Measurements from ENCODE around the gene FGF11.
A peak's percentile ranks its signal among the peaks of the same experiment; 100 is the strongest.
"Not testable (repeated sequence)": the region's sequence is repeated elsewhere in the genome, so short reads cannot be mapped to it uniquely, and the experiment has no call there.

The FGF11 gene

GRCh38 chr17:7478276-7479212 lies 39.2 kb downstream of the FGF11 start:
- no peak for DNase-seq (ENCODE audit: low read depth, low spot score)

DNA sequence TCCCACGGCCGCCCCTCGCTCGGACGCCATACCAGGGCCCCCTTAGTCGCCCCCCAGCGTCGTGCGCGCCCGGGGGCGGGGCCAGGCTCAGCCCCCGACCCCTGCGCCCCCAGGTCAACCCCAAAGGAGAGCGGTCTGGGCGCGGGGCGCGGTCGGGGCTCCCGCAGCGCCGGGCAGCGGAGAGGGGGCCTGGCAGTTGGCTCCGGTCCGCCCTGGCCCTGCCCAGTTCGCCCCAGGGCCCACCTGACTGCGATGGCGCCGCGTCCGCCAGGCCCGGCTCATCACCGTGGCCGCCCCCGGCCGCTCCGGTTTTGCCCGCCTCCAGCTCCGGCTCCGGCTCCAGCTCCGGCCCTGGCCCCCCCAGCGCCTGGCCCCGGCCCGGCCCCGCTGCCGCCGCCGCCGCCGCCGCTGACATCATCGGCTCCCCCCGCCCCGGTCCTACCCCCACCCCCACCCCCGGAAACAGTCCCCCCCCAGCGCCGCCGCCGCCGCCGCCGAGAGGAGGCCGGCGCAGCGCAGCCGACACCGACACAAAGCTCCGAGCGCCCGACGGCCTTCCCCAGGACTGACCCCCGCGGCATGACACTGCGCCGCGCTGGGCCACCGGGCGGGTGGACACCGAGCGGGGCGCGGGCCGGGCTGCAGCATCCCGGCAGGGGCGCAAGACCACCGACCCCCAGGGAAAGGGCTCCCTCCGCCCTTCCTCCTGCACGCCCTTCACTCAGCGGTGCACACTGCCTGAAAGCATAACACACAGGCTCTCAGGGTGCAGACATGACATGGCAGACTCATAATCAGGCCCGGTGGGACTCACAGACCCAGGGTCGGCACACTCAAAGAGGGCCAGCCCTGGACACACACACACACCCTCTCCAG lies 40.1 kb downstream of the FGF11 start, which contains the start of gene ZBTB4:
TSS of gene ZBTB4 (minus strand) at position 419 of the 876 bp plus-strand sequence. CDS start 12,830 bp downstream, outside the sequence.
- DNase-seq (ENCODE audit: low read depth, low spot score) = no peak

- DNase-seq (ENCODE audit: low read depth, low spot score) = no peak
Observed at GRCh38 chr17:7480089-7480384, 40.7 kb downstream of the FGF11 start.

GRCh38 chr17:7481275-7481674 lies 42.0 kb downstream of the FGF11 start, which contains the start of gene SLC35G6:
TSS of gene SLC35G6 (plus strand) at chr17:7481446. CDS start at chr17:7481517, 71 bp downstream.
- not testable (repeated sequence) for DNase-seq (ENCODE audit: low read depth, low spot score)

DNA sequence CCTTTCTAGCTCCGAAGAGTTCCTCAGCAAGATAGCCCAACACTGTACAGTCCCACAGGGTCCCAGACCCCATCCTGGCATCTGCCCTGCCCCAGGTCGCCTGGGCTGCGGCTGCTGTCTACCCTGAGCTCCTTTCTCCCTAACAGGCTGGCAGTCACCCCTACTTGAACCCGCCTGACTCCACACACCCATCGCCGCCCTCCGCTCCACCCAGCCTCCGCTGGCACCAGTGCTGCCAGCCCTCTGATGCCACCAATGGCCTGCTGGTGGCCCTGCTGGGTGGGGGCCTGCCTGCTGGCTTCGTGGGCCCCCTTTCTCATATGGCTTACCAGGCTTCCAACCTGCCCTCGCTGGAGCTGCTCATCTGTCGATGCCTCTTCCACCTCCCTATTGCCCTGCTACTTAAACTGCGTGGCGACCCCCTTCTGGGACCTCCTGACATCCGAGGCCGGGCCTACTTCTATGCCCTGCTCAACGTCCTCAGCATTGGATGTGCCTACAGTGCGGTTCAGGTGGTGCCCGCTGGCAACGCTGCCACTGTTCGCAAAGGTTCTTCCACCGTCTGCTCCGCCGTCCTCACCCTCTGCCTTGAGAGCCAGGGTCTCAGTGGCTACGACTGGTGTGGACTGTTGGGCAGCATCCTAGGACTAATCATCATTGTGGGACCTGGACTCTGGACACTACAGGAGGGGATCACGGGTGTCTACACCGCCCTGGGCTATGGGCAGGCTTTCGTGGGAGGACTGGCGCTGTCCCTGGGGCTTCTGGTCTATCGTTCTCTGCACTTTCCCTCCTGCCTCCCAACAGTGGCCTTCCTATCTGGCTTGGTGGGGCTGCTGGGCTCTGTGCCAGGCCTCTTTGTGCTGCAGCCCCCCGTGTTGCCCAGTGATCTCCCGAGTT lies 42.8 kb downstream of the FGF11 start:
- not testable (repeated sequence) for DNase-seq (ENCODE audit: low read depth, low spot score)

DNA sequence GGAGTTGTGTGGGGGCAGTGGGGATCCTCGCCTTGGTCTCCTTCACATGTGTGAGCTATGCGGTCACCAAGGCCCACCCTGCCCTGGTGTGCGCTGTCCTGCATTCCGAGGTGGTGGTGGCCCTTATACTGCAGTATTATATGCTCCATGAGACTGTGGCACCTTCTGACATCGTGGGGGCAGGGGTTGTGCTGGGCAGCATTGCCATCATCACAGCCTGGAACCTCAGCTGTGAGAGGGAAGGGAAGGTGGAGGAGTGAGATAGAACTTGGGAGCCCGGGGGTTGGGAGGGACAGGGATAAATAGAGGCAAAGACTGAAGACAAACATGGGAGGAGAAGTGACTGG lies 43.4 kb downstream of the FGF11 start:
- DNase-seq (ENCODE audit: low read depth, low spot score) = not testable (repeated sequence)

DNA sequence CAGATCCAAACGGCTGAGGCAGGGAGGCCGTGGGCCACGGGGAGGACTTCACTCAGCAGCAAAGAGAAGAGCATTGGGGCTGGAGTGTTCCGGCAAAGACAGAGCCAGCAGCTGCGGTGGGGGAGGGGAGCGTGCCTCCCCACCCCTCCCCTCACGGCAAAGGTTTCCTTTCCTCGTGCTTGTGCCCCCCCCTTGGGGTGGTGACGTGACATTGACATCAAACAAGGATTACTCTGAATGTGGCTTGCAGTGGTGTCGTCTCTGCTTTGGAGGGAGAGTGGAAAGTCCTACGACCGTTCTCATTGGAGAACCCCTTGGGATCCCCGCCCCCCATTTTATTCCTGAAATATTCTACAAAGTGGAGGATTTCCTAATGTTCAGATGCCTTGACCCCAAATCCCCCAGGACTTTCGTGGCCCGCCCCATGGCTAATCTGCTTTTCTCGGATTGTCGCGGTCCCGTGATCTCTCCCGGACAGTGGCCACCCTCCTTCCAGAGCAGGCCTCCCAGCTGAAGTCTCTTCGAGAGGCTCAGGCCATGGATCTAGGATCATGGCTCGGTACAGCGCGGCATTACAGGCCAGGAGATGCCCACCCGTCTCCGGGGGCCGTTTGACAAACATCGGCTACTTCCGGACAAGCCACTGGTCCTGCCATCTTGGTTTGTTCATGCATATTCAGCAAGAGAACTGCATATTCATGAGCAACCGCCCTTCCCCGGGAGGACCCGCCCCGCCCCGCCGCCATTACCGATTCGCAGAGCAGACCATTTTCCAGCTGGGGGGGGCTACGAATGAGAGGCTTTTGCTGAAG lies 44.1 kb downstream of the FGF11 start:
- DNase-seq (ENCODE audit: low read depth, low spot score) = peak; percentile 84

DNA sequence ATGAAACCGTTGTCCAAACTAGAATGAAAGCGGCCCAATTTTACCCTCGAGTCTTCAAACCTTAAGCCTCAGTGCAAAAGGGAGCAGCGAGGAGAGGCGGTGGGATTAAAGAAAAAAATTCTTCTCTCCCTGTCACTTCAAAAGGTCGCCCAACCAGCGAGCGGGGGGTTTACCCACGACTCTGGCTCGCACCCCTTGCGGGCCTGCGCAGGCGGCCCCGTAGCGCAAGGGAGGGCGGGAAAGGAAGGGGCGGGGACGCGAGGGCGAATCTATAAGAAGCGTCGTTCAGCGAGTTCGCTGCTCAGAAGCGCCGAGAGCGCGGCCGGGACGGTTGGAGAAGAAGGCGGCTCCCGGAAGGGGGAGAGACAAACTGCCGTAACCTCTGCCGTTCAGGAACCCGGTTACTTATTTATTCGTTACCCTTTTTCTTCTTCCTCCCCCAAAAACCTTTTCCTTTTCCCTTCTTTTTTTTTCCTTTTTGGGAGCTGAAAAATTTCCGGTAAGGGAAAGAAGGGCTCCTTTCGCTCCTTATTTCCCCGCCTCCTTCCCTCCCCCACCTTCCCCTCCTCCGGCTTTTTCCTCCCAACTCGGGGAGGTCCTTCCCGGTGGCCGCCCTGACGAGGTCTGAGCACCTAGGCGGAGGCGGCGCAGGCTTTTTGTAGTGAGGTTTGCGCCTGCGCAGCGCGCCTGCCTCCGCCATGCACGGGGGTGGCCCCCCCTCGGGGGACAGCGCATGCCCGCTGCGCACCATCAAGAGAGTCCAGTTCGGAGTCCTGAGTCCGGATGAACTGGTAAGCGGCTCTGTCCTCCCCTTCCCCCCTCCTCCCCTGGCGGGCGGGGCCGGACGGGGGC lies 45.0 kb downstream of the FGF11 start, which contains the start of gene POLR2A:
TSS of gene POLR2A (plus strand) at position 300 of the 852 bp plus-strand sequence.
- DNase-seq (ENCODE audit: low read depth, low spot score) = peak; percentile 80

GRCh38 chr17:7484919-7485377 lies 45.6 kb downstream of the FGF11 start:
- no peak for DNase-seq (ENCODE audit: low read depth, low spot score)

DNA sequence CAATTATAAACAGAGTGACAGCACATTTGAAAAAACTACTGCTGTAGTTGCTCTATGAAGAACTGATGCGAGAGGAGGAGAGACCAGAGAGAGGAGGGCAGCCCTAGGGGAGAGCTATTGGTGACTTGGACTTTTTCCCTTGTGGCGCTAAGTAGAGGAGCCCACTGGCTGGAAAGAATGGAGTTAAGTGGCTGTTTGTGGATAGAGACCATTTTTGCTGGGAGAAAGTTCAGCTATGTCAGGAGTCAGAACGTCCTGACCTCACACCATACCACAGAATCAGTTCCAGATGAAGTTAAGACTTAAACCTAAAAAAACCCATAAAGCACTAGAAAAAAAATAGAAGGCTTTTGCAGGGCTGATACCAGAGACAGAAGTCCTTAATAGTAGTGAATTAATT lies 46.9 kb downstream of the FGF11 start:
- DNase-seq (ENCODE audit: low read depth, low spot score) = no peak

- DNase-seq (ENCODE audit: low read depth, low spot score) = no peak
Observed at GRCh38 chr17:7490144-7490543, 50.8 kb downstream of the FGF11 start.

- no peak for DNase-seq (ENCODE audit: low read depth, low spot score)
Observed at GRCh38 chr17:7491583-7491982, 52.3 kb downstream of the FGF11 start.

- DNase-seq (ENCODE audit: low read depth, low spot score) = no peak
Observed at GRCh38 chr17:7493941-7494340, 54.6 kb downstream of the FGF11 start.
